Measurements from ENCODE around the gene UBL7. TPM values are rescaled to one million over a fixed set of nuclear protein-coding genes. Genes with fewer than 3 reads are reported as not detected.

Gene UBL7
- total and polyA plus RNA-seq, 2 donors (not counting 1 experiment from before 2014, with no cell fraction given), result 44.4 to 73.9 TPM

DNA sequence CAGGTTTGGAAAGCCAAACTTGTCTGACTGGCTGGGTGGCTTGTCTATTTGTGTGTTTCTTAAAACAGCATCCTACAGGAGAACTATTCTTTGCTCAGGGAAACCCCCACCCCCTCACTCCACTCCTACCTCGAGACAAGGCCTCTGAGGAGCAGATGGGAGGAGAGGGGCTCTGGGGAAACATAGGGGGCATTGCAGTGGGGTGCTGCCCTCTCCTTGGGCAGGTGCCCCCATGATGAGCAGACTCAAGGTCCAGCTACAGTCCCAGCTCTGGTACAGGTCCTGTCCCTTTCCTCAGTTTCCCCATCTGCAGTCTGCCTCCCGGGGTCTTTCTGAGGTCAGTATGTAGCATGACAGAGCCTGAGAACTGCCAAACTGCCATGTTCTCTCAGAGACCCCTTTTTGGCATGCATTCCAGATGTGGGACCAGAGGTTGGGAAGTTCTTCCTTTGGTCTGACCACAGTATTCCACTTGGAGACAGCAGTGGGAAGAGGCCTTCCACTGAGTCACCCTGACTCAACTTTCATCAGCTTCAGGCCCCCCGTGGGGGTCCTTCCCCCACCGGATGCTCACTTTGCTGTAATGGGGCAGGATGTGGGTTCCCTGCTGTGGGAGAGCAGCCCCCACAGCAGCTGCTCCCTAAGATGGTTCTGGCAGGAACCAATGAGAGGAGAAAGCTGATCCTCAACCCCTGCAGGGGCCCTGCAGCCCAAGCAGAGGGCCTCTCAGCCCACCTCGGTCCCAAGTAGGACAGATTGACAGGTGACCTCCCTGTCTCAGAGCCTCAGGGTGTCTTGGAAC, 61.2 kb downstream of the UBL7 start:
- H3K79me2 ChIP-seq (ENCODE audit: control insufficient read depth, insufficient read depth, low read length), result peaks cover 10% of the 10 kb centered on the region
- TF ChIP-seq, protein P1, sequence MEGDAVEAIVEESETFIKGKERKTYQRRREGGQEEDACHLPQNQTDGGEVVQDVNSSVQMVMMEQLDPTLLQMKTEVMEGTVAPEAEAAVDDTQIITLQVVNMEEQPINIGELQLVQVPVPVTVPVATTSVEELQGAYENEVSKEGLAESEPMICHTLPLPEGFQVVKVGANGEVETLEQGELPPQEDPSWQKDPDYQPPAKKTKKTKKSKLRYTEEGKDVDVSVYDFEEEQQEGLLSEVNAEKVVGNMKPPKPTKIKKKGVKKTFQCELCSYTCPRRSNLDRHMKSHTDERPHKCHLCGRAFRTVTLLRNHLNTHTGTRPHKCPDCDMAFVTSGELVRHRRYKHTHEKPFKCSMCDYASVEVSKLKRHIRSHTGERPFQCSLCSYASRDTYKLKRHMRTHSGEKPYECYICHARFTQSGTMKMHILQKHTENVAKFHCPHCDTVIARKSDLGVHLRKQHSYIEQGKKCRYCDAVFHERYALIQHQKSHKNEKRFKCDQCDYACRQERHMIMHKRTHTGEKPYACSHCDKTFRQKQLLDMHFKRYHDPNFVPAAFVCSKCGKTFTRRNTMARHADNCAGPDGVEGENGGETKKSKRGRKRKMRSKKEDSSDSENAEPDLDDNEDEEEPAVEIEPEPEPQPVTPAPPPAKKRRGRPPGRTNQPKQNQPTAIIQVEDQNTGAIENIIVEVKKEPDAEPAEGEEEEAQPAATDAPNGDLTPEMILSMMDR (IDR thresholded peaks at IDR 0.05), result no peak
- TF ChIP-seq EZH2 (IDR thresholded peaks at IDR 0.05; ENCODE audit: borderline replicate concordance, insufficient read depth, low read depth, low read length, poor library complexity, severe bottlenecking), result no peak
- ChIA-PET POLR2A (interaction anchor here (0.7 to 8.4 kb wide), 4 partner anchors 14 to 272 kb away, joined by 3 to 64 read pairs (median 4); no protein-coding TSS in a partner anchor), CTCF (interaction anchor here (1.7 to 9.5 kb wide), 3 partner anchors 16 to 30 kb away, joined by 4 to 153 read pairs (median 26); no protein-coding TSS in a partner anchor)
- Mint-ChIP-seq H3K27me3 (no peaks in the 10 kb centered on the region), H3K9me3 (ENCODE audit: insufficient read depth) (no peaks in the 10 kb centered on the region), H3K4me3 (peak overlapping the region; percentile 47), H3K27ac (peak overlapping the region; percentile 78), H3K4me1 (peaks cover 98% of the 10 kb centered on the region)
- H3K36me3 ChIP-seq (replicated peaks in 1 of 2; ENCODE audit: control extremely low read depth in 1 of 2, control insufficient read depth in 1 of 2, extremely low read depth in 1 of 2, insufficient read depth in 2 of 2, low read length in 1 of 2), result no peaks in the 10 kb centered on the region
- DNase-seq (peak; percentile 41), ATAC-seq (ENCODE audit: low read depth) (no peak)
- H3K27ac ChIP-seq (ENCODE audit: low read length in 2 of 2), result peak overlapping the region; percentile 76 to 96
- H3K9me3 ChIP-seq (ENCODE audit: control extremely low read depth in 1 of 3, control insufficient read depth in 2 of 3, insufficient read depth in 1 of 3, low read length in 2 of 3), result peaks cover 0 to 4% (median 0%) of the 10 kb centered on the region in 3 donors
- H3K4me2 ChIP-seq (replicated peaks; ENCODE audit: low read depth, low read length, poor library complexity, severe bottlenecking), result peak overlapping the region; percentile 60
- 19% methylated on average over 2 of the region's 5 CpGs for WGBS (ENCODE audit: insufficient coverage)
- H3K9ac ChIP-seq (ENCODE audit: low read length), result no peak overlapping the region
- no peaks in the 10 kb centered on the region for H3K27me3 ChIP-seq (replicated peaks in 1 of 4; ENCODE audit: control extremely low read depth in 1 of 4, control insufficient read depth in 3 of 4, insufficient read depth in 4 of 4, low read length in 3 of 4)
- no peak overlapping the region for H3K4me3 ChIP-seq (ENCODE audit: control extremely low read depth in 1 of 5, extremely low read depth in 1 of 5, insufficient read depth in 1 of 5, low read depth in 2 of 5, low read length in 4 of 5)
- intact Hi-C loops (cut with micrococcal nuclease), result no loop called here
- no peak overlapping the region for H2AFZ ChIP-seq (ENCODE audit: insufficient read depth, low read depth, low read length, poor library complexity, severe bottlenecking)
- H3K4me1 ChIP-seq (ENCODE audit: control insufficient read depth in 2 of 2, insufficient read depth in 2 of 2, low read length in 2 of 2), result peaks cover 100% of the 10 kb centered on the region in 2 donors
- no peaks in the 10 kb centered on the region for H4K20me1 ChIP-seq (ENCODE audit: control insufficient read depth, insufficient read depth, low read length, poor library complexity, severe bottlenecking)

DNA sequence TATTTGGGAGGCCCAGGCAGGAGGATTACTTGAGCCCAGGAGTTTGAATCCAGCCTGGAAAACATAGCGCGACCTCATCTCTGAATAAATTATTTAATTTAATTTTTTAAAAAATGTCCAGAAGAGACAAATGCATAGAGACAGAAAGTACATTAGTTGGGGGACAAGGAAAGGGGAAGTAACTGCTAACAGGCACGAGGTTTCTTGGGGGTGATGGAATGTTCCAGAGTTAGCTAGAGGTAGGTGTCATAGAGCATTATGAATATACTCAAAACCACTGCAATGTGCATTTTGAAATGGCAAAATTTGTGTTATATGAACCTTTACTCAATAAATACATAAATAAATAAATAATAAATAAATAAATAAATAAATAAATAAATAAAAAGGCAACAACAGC, 61.9 kb downstream of the UBL7 start:
- peak overlapping the region; percentile 26 for H3K4me3 Mint-ChIP-seq
- H3K27me3 ChIP-seq (replicated peaks in 1 of 4; ENCODE audit: control extremely low read depth in 1 of 4, control insufficient read depth in 3 of 4, insufficient read depth in 4 of 4, low read length in 3 of 4), result no peaks in the 10 kb centered on the region
- WGBS (ENCODE audit: insufficient coverage), result no CpG with 5 or more reads among the region's 3 CpGs
- peaks cover 99 to 100% of the 10 kb centered on the region in 2 donors for H3K4me1 ChIP-seq (ENCODE audit: control insufficient read depth in 2 of 2, insufficient read depth in 2 of 2, low read length in 2 of 2)
- peaks cover 98% of the 10 kb centered on the region for H3K4me1 Mint-ChIP-seq
- DNase-seq (peak; percentile 63), ATAC-seq (ENCODE audit: low read depth) (no peak)
- H3K9ac ChIP-seq (ENCODE audit: low read length), result no peak overlapping the region
- peaks cover 10% of the 10 kb centered on the region for H3K79me2 ChIP-seq (ENCODE audit: control insufficient read depth, insufficient read depth, low read length)
- H3K27me3 Mint-ChIP-seq, result no peaks in the 10 kb centered on the region
- H3K27ac ChIP-seq (ENCODE audit: low read length in 2 of 2), result peak overlapping the region; percentile 96 to 98
- peak overlapping the region; percentile 66 for H3K27ac Mint-ChIP-seq
- intact Hi-C loops (cut with micrococcal nuclease), result no loop called here
- POLR2A ChIA-PET, result interaction anchor here (1.3 to 8.4 kb wide), 2 partner anchors 14 to 32 kb away, joined by 4 to 64 read pairs; no protein-coding TSS in a partner anchor
- peak overlapping the region; percentile 21 for H3K4me2 ChIP-seq (replicated peaks; ENCODE audit: low read depth, low read length, poor library complexity, severe bottlenecking)
- H2AFZ ChIP-seq (ENCODE audit: insufficient read depth, low read depth, low read length, poor library complexity, severe bottlenecking), result no peak overlapping the region
- H3K36me3 ChIP-seq (replicated peaks in 1 of 2; ENCODE audit: control extremely low read depth in 1 of 2, control insufficient read depth in 1 of 2, extremely low read depth in 1 of 2, insufficient read depth in 2 of 2, low read length in 1 of 2), result no peaks in the 10 kb centered on the region
- CTCF ChIA-PET, result interaction anchor here (9.5 kb wide), 1 partner anchor 16 kb away, joined by 153 read pairs; no protein-coding TSS in a partner anchor
- H3K9me3 Mint-ChIP-seq (ENCODE audit: insufficient read depth), result no peaks in the 10 kb centered on the region
- H3K4me3 ChIP-seq (ENCODE audit: control extremely low read depth in 1 of 5, extremely low read depth in 1 of 5, insufficient read depth in 1 of 5, low read depth in 2 of 5, low read length in 4 of 5), result no peak overlapping the region
- peaks cover 0 to 4% (median 0%) of the 10 kb centered on the region in 3 donors for H3K9me3 ChIP-seq (ENCODE audit: control extremely low read depth in 1 of 3, control insufficient read depth in 2 of 3, insufficient read depth in 1 of 3, low read length in 2 of 3)
- TF ChIP-seq EZH2 (IDR thresholded peaks at IDR 0.05; ENCODE audit: borderline replicate concordance, insufficient read depth, low read depth, low read length, poor library complexity, severe bottlenecking), result no peak
- TF ChIP-seq, protein P1 (IDR thresholded peaks at IDR 0.05), result no peak
- H4K20me1 ChIP-seq (ENCODE audit: control insufficient read depth, insufficient read depth, low read length, poor library complexity, severe bottlenecking), result no peaks in the 10 kb centered on the region

Data from B cell (primary cell).